HG03457 (cell line): ENCODE results near the gene HSFX1.

Experiments used
- ATAC-seq: cut with Tn5 transposase; IDR thresholded peaks from one replicate; pipeline ENCODE4 v1.9.1; 2021; ENCODE audit warnings: moderate number of reproducible peaks; ENCODE audit not compliant: unreplicated experiment

The HSFX1 gene

GRCh38 chrX:149803458-149804062, 29.7 kb downstream of the HSFX1 start:
- ATAC-seq, result no peak

GRCh38 chrX:149804102-149804501, 30.2 kb downstream of the HSFX1 start:
- no peak for ATAC-seq

GRCh38 chrX:149807747-149808458, 34.0 kb downstream of the HSFX1 start:
- no peak for ATAC-seq

GRCh38 chrX:149818652-149819051, 44.8 kb downstream of the HSFX1 start:
- ATAC-seq, result no peak

GRCh38 chrX:149819371-149819770, 45.5 kb downstream of the HSFX1 start:
- ATAC-seq, result no peak

- no peak for ATAC-seq
Measured at GRCh38 chrX:149825424-149825823, 51.6 kb downstream of the HSFX1 start.
